H1 (cell line): Measurements from ENCODE around the gene THPO. TPM values are rescaled to one million over a fixed set of nuclear protein-coding genes. Genes with fewer than 3 reads are reported as not detected.
A peak's percentile ranks its signal among the peaks of the same experiment; 100 is the strongest.

ENCODE experiments used
- CTCF ChIA-PET: fragments of 300-600 bp; sonication (Branson Sonifier 250); formaldehyde crosslinking; loops from one replicate; lab custom pipeline; 2021; ENCODE audit not compliant: partially characterized antibody; lab: Charles Lee
- POLR2A ChIA-PET: fragments of 300-600 bp; sonication (Branson Sonifier 250); formaldehyde crosslinking; loops from one replicate; lab custom pipeline; 2021; ENCODE audit warnings: inconsistent platforms; ENCODE audit not compliant: partially characterized antibody; lab: Charles Lee
- DNase-seq, 2 experiments: peaks; one replicate each; pipeline versions ENCODE4 v3.0.0 to v3.0.0-alpha.2; 2010 to 2022; ENCODE audit warnings: low spot score in 2 of 2, low read depth in 1 of 2, mixed read lengths in 1 of 2
- FAIRE-seq: peaks from 2 replicates; lab custom pipeline; 2011; peaks lifted over from hg19 to GRCh38; lab: Jason Lieb, UNC
- H2AFZ ChIP-seq: 2 replicates; pipeline ENCODE4 v1.8.1; 2012; ENCODE audit warnings: low read length, inconsistent platforms
- H2AK5ac ChIP-seq: 2 replicates; pipeline ENCODE4 v1.6.1; 2013; ENCODE audit warnings: low read depth, low read length
- H2BK120ac ChIP-seq: replicated peaks from 2 replicates; pipeline ENCODE3; 2013; ENCODE audit warnings: low read depth, low read length, inconsistent platforms
- H2BK12ac ChIP-seq: 2 replicates; pipeline ENCODE4 v1.6.1; 2013; ENCODE audit warnings: low read depth, low read length
- H2BK15ac ChIP-seq: 2 replicates; pipeline ENCODE4 v1.6.1; 2013; ENCODE audit warnings: low read length
- H2BK20ac ChIP-seq: 2 replicates; pipeline ENCODE4 v1.6.1; 2013; ENCODE audit warnings: low read length
- H2BK5ac ChIP-seq: 2 replicates; pipeline ENCODE4 v1.6.1; 2013; ENCODE audit warnings: low read depth, low read length
- H3K14ac ChIP-seq: 2 replicates; pipeline ENCODE4 v1.6.1; 2013; ENCODE audit warnings: inconsistent platforms; ENCODE audit not compliant: insufficient read length
- H3K18ac ChIP-seq: 2 replicates; pipeline ENCODE4 v1.6.1; 2013; ENCODE audit warnings: low read length; ENCODE audit errors: extremely low read depth
- H3K23ac ChIP-seq: 2 replicates; pipeline ENCODE4 v1.6.1; 2013; ENCODE audit warnings: inconsistent platforms; ENCODE audit not compliant: insufficient read length
- H3K23me2 ChIP-seq: 2 replicates; pipeline ENCODE4 v1.6.1; 2013; ENCODE audit warnings: low read depth, low read length
- H3K27ac ChIP-seq: 2 replicates; pipeline ENCODE4 v1.6.1; 2011; ENCODE audit warnings: low read depth, low read length, inconsistent platforms
- H3K27me3 ChIP-seq, 4 experiments: replicated peaks in 1 of 4; 1 replicate in 1 of 4; 2 replicates in 3 of 4; pipeline versions ENCODE4 v1.6.1 to v1.8.1; 2011 to 2013; ENCODE audit warnings: low read length in 3 of 4, mild to moderate bottlenecking in 3 of 4, inconsistent platforms in 2 of 4, mixed read lengths in 2 of 4, moderate library complexity in 1 of 4; ENCODE audit not compliant: control insufficient read depth in 3 of 4, insufficient read depth in 3 of 4; ENCODE audit errors: extremely low read depth in 1 of 4
- H3K36me3 ChIP-seq, 4 experiments: 2 replicates each; pipeline versions ENCODE4 v1.6.1 to v1.8.1; 2011 to 2013; ENCODE audit warnings: mild to moderate bottlenecking in 4 of 4, low read length in 3 of 4, moderate library complexity in 2 of 4, control low read depth in 1 of 4, inconsistent platforms in 1 of 4; ENCODE audit not compliant: insufficient read depth in 4 of 4, control insufficient read depth in 2 of 4
- H3K4ac ChIP-seq: replicated peaks from 2 replicates; pipeline ENCODE3; 2013; ENCODE audit warnings: low read length, low read depth, mixed read lengths, inconsistent platforms; ENCODE audit not compliant: insufficient read length
- H3K4me1 ChIP-seq, 4 experiments: replicated peaks in 1 of 4; 1 replicate in 1 of 4; 2 replicates in 3 of 4; pipeline versions ENCODE4 v1.6.1 to v1.8.1; 2011 to 2013; ENCODE audit warnings: low read length in 3 of 4, inconsistent platforms in 2 of 4, mixed read lengths in 1 of 4; ENCODE audit not compliant: insufficient read depth in 4 of 4, control insufficient read depth in 3 of 4
- H3K4me2 ChIP-seq, 2 experiments: 2 replicates each; pipeline versions ENCODE4 v1.6.1 to v1.8.1; 2011 to 2013; ENCODE audit warnings: low read depth in 2 of 2, low read length in 2 of 2, control low read depth in 1 of 2, inconsistent platforms in 1 of 2, mild to moderate bottlenecking in 1 of 2; ENCODE audit not compliant: insufficient read depth in 1 of 2
- H3K4me3 ChIP-seq, 4 experiments: fragments of 200-600, 300-600 bp in 1 of 4; sonication (generic), shearing (Covaris generic), sonication (Bioruptor Twin) in 1 of 4; 2 replicates each; pipeline versions ENCODE4 v1.5.1 to v1.8.1; 2011 to 2016; ENCODE audit warnings: low read length in 4 of 4, low read depth in 3 of 4, control low read depth in 2 of 4, inconsistent platforms in 2 of 4, mild to moderate bottlenecking in 2 of 4, mixed read lengths in 1 of 4, moderate library complexity in 1 of 4; ENCODE audit not compliant: insufficient read depth in 2 of 4; ENCODE audit errors: extremely low read depth in 1 of 4
- H3K56ac ChIP-seq: replicated peaks from 2 replicates; pipeline ENCODE3; 2013; ENCODE audit warnings: low read depth, mild to moderate bottlenecking, mixed read lengths, low read length, inconsistent platforms; ENCODE audit not compliant: insufficient read length
- H3K79me1 ChIP-seq: 2 replicates; pipeline ENCODE4 v1.6.1; 2013; ENCODE audit warnings: low read depth, low read length, control low read depth
- H3K79me2 ChIP-seq, 2 experiments: 2 replicates each; pipeline versions ENCODE4 v1.6.1 to v1.8.1; 2012 to 2013; ENCODE audit warnings: low read length in 2 of 2, mild to moderate bottlenecking in 2 of 2, inconsistent platforms in 1 of 2; ENCODE audit not compliant: insufficient read depth in 2 of 2, control insufficient read depth in 1 of 2
- H3K9ac ChIP-seq, 4 experiments: replicated peaks in 1 of 4; 1 replicate in 1 of 4; 2 replicates in 3 of 4; pipeline versions ENCODE4 v1.6.1 to v1.8.1; 2011 to 2013; ENCODE audit warnings: low read depth in 3 of 4, low read length in 3 of 4, control low read depth in 2 of 4, mild to moderate bottlenecking in 2 of 4, moderate library complexity in 2 of 4, inconsistent platforms in 1 of 4; ENCODE audit errors: extremely low read depth in 1 of 4
- H3K9me3 ChIP-seq, 2 experiments: 2 replicates each; pipeline versions ENCODE4 v1.6.1 to v1.8.1; 2012 to 2013; ENCODE audit warnings: mild to moderate bottlenecking in 2 of 2, moderate library complexity in 2 of 2, control low read depth in 1 of 2, inconsistent platforms in 1 of 2, low read depth in 1 of 2, low read length in 1 of 2, mixed read lengths in 1 of 2; ENCODE audit not compliant: insufficient read depth in 2 of 2
- H4K20me1 ChIP-seq, 2 experiments: replicated peaks in 1 of 2; 2 replicates each; pipeline versions ENCODE3 to v1.8.1; 2011 to 2013; ENCODE audit warnings: inconsistent platforms in 2 of 2, low read length in 2 of 2, mild to moderate bottlenecking in 1 of 2; ENCODE audit not compliant: insufficient read depth in 2 of 2, control insufficient read depth in 1 of 2
- H4K5ac ChIP-seq: 2 replicates; pipeline ENCODE4 v1.6.1; 2013; ENCODE audit warnings: low read length, low read depth, mixed read lengths, inconsistent platforms; ENCODE audit not compliant: insufficient read length
- H4K8ac ChIP-seq: 2 replicates; pipeline ENCODE4 v1.8.0; 2013; ENCODE audit warnings: mild to moderate bottlenecking, moderate library complexity, low read length, inconsistent platforms; ENCODE audit not compliant: insufficient read depth; ENCODE audit errors: extremely low read depth
- H4K91ac ChIP-seq: replicated peaks from 2 replicates; pipeline ENCODE3; 2013; ENCODE audit warnings: low read length, mixed read lengths, inconsistent platforms; ENCODE audit not compliant: insufficient read length
- BRCA1 ChIP-seq: IDR thresholded peaks from 2 replicates; pipeline ENCODE4 v1.6.1; 2012; ENCODE audit warnings: low read depth, low read length, improper control_type of control experiment
- WGBS, 2 experiments: shearing (Covaris generic) in 1 of 2; methylation state at CpG; one replicate each; pipeline versions ENCODE4 v1.1.6 to v1.1.7; 2013 to 2015; ENCODE audit warnings: low lambda C conversion rate in 2 of 2, mixed read lengths in 2 of 2, inconsistent platforms in 1 of 2, low coverage in 1 of 2, missing lambda C conversion rate in 1 of 2; ENCODE audit not compliant: insufficient replicate concordance in 2 of 2, insufficient coverage in 1 of 2, insufficient read length in 1 of 2; ENCODE audit errors: extremely low coverage in 1 of 2, missing lambda C conversion rate in 1 of 2; 5-methylcytosine and 5-hydroxymethylcytosine counted together
- polyA plus RNA-seq, 7 experiments: library from polyadenylated mRNA; depleted of rRNA in 3 of 7; stranded (reverse) in 5 of 7; unstranded in 2 of 7; fragments of >200 nt in 5 of 7; fragments of 200-250 nt in 2 of 7; gene quantifications; 1 replicate in 5 of 7; 2 replicates in 1 of 7; 4 replicates in 1 of 7; pipeline versions ENCODE4 v1.2.1 to v1.2.3, GENCODE V29; 2011 to 2013; ENCODE audit warnings: missing spikeins in 2 of 7, mixed read lengths in 2 of 7
- total RNA-seq: library from RNA; stranded (reverse); fragmentation: NEBNext Ultra II Directional; extraction: Animal tissue kit (Norgen Biotek cat#: 25700); gene quantifications from 2 replicates; pipeline ENCODE4 v1.2.1, GENCODE V29; 2021

THPO gene
- total and polyA plus RNA-seq, 2 of the 8 experiments (the other 6 are each of a cell fraction or from before 2014, with no cell fraction given): 0.82 to 1.2 TPM

GRCh38 chr3:184377374-184377773 is 633 bp downstream of the THPO start:
- H2AK5ac ChIP-seq: no peak overlapping the region
- FAIRE-seq (no peak), DNase-seq (no peak)
- no peaks in the 10 kb centered on the region for H3K79me1 ChIP-seq
- no peak for TF ChIP-seq BRCA1
- H3K4me2 ChIP-seq: peak overlapping the region; percentile 43 to 56
- no peak overlapping the region for H3K9ac ChIP-seq
- H3K27ac ChIP-seq: no peak overlapping the region
- peak overlapping the region in 1 of 4 experiments; percentile 41; a peak in 1 of 8 replicates for H3K4me3 ChIP-seq
- no peak overlapping the region for H3K23ac ChIP-seq
- no peak overlapping the region for H2BK20ac ChIP-seq
- no peak overlapping the region for H2BK5ac ChIP-seq
- no peak overlapping the region for H2AFZ ChIP-seq
- H3K27me3 ChIP-seq: peaks cover 27 to 40% (median 38%) of the 10 kb centered on the region in 4 experiments
- H2BK120ac ChIP-seq: no peak overlapping the region
- peak overlapping the region; percentile 62; the same call in 1 of the 2 replicates for H2BK12ac ChIP-seq
- H4K8ac ChIP-seq: no peak overlapping the region
- ChIA-PET CTCF (interaction anchor here (1.0 to 2.1 kb wide), 17 partner anchors 8 to 401 kb away, joined by 3 to 10 read pairs (median 4); partner anchors contain the start of genes CLCN2 and POLR2H), POLR2A (interaction anchor here (0.6 to 1.7 kb wide), 3 partner anchors 10 to 161 kb away, joined by 3 to 5 read pairs (median 4); no protein-coding TSS in a partner anchor)
- H4K20me1 ChIP-seq: peaks cover 2 to 7% of the 10 kb centered on the region in 2 experiments
- H3K56ac ChIP-seq: no peak overlapping the region
- H4K5ac ChIP-seq: peak overlapping the region; percentile 4
- no peaks in the 10 kb centered on the region for H3K79me2 ChIP-seq
- no peak overlapping the region for H3K14ac ChIP-seq
- no peak overlapping the region for H4K91ac ChIP-seq
- H3K36me3 ChIP-seq: no peaks in the 10 kb centered on the region
- H2BK15ac ChIP-seq: no peak overlapping the region
- 0 out of 2 replicates have a peak overlapping the region, but pooled peaks have one; percentile 9 for H3K18ac ChIP-seq
- H3K4me1 ChIP-seq: peaks cover 0 to 33% (median 27%) of the 10 kb centered on the region in 4 experiments; a peak in 6 of 7 replicates
- H3K4ac ChIP-seq: no peak overlapping the region
- WGBS, 2 experiments: 90% methylated on average over 5 of the region's 5 CpGs; no CpG with 5 or more reads in 1 of the 2 experiments
- H3K23me2 ChIP-seq: peaks cover 15% of the 10 kb centered on the region; the same call in 1 of the 2 replicates
- H3K9me3 ChIP-seq: no peaks in the 10 kb centered on the region
